Fibroblast of lung (primary cell): Measurements from ENCODE around the gene CFH.

ENCODE experiments used
- CTCF ChIP-seq, 2 donors: IDR thresholded peaks in 1 of 2; conservative IDR thresholded peaks in 1 of 2; 1 replicate in 1 of 2; 2 replicates in 1 of 2; pipeline ENCODE4 v1.5.1; 2011 to 2012; ENCODE audit warnings: low read length in 2 of 2, control low read depth in 1 of 2, inconsistent platforms in 1 of 2, low read depth in 1 of 2, mild to moderate bottlenecking in 1 of 2
- EZH2 ChIP-seq: IDR thresholded peaks from 2 replicates; pipeline ENCODE4 v1.5.1; 2012; ENCODE audit warnings: low read length, control low read depth, mild to moderate bottlenecking; ENCODE audit errors: missing control alignments

GRCh38 chr1:196607981-196608380 is 43.9 kb upstream of the CFH start:
- TF ChIP-seq CTCF (conservative IDR thresholded peaks at IDR 0.05 in 1 of 2, IDR thresholded peaks at IDR 0.05 in 1 of 2; ENCODE audit: low read depth in 1 of 2, low read length in 2 of 2), result no peak
- TF ChIP-seq EZH2, result no peak
